AG04450 (cell line): Measurements from ENCODE around the gene JMJD8. TPM values are rescaled to one million over a fixed set of nuclear protein-coding genes. Genes with fewer than 3 reads are reported as not detected.
A peak's percentile ranks its signal among the peaks of the same experiment; 100 is the strongest.

Experiments used
- CTCF ChIA-PET: fragments of 300-600, 350-600 bp; formaldehyde crosslinking; extraction: SDS; loops from one replicate; lab custom pipeline; 2022; ENCODE audit warnings: antibody characterized with exemption, inconsistent platforms; lab: Charles Lee
- POLR2A ChIA-PET: fragments of 350-600 bp; formaldehyde crosslinking; extraction: SDS; loops from one replicate; lab custom pipeline; 2021; ENCODE audit warnings: antibody characterized with exemption, inconsistent platforms; lab: Yijun Ruan, JAX
- DNase-seq: peaks from one replicate; pipeline ENCODE4 v3.0.0-alpha.2; 2011; ENCODE audit warnings: low read depth, low spot score
- H3K27ac ChIP-seq: one replicate; pipeline ENCODE4 v1.5.1; 2012; ENCODE audit warnings: low read depth, low read length, control low read depth
- H3K27me3 ChIP-seq: one replicate; pipeline ENCODE4 v1.6.0; 2012; ENCODE audit warnings: low read length; ENCODE audit not compliant: control insufficient read depth, insufficient read depth
- H3K4me3 ChIP-seq: 2 replicates; pipeline ENCODE4 v1.5.1; 2011; ENCODE audit warnings: mild to moderate bottlenecking, low read depth, low read length, control low read depth
- H3K9me3 ChIP-seq: 2 replicates; pipeline ENCODE4 v1.5.1; 2012; ENCODE audit warnings: low read length; ENCODE audit not compliant: control insufficient read depth, insufficient read depth
- polyA minus RNA-seq: library from RNA; depleted of rRNA, polyadenylated mRNA; stranded (reverse); fragments of >200 nt; gene quantifications from 2 replicates; pipeline ENCODE4 v1.2.3, GENCODE V29; 2011; rRNA and poly(A)+ RNA removed
- polyA plus RNA-seq: library from polyadenylated mRNA; depleted of rRNA; stranded (reverse); fragments of >200 nt; gene quantifications from 2 replicates; pipeline ENCODE4 v1.2.3, GENCODE V29; 2011; rRNA removed
- TF ChIP-seq, protein P1 (sequence below): IDR thresholded peaks from 2 replicates; pipeline ENCODE4 v1.5.1; 2011; ENCODE audit warnings: low read depth, low read length, control low read depth, inconsistent platforms

The JMJD8 gene, protein sequence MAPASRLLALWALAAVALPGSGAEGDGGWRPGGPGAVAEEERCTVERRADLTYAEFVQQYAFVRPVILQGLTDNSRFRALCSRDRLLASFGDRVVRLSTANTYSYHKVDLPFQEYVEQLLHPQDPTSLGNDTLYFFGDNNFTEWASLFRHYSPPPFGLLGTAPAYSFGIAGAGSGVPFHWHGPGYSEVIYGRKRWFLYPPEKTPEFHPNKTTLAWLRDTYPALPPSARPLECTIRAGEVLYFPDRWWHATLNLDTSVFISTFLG
- polyA plus RNA-seq: 33.1 and 51.4 TPM in 2 replicates
- polyA minus RNA-seq: 15.5 and 22.8 TPM in 2 replicates

DNA sequence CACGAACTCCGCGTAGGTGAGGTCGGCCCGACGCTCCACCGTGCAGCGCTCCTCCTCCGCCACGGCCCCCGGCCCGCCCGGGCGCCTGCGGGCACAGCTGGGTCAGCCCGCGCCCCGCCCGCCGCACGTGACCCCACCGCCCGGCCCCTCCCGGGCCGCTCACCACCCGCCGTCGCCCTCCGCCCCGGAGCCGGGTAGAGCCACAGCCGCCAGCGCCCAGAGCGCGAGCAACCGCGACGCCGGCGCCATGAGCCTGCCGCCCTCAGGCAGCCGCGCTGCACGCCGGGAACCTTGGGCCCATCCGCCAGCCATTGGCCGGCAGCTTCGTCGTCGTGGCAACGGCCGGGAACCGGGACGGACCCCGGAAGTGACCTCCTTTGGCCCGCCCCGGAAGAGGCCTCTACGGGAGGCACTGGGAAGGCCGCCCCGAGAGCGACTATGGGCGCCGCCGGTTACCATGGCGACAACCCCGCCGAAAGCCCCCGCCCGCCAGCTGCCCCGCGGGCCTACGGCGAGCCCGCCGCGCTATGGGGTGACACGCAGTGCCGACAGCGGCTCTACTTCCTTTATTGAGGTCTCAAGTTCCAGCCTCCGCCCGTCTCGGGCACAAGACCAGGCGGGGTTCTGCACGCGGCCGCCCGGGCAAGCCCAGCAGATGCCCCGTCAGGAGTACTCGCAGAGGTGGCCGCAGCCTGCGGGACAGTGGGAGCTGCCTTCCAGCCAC lies at the start of gene JMJD8:
Gene JMJD8 (minus strand): TSS at position 264 of the 724 bp plus-strand sequence. CDS start 15 bp downstream, at position 249.
- POLR2A ChIA-PET: interaction anchor here (0.6 to 1.2 kb wide), 3 partner anchors 15 to 112 kb away, joined by 3 read pairs; no protein-coding TSS in a partner anchor
- CTCF ChIA-PET: interaction anchor here (0.6 kb wide), 1 partner anchor 833 kb away, joined by 6 read pairs; no protein-coding TSS in a partner anchor
- peak within 1 kb of the TSS; percentile 52 for H3K27ac ChIP-seq
- peaks cover 16% of the 10 kb centered on the region; the same call in 1 of the 2 replicates for H3K9me3 ChIP-seq
- TF ChIP-seq, protein P1, sequence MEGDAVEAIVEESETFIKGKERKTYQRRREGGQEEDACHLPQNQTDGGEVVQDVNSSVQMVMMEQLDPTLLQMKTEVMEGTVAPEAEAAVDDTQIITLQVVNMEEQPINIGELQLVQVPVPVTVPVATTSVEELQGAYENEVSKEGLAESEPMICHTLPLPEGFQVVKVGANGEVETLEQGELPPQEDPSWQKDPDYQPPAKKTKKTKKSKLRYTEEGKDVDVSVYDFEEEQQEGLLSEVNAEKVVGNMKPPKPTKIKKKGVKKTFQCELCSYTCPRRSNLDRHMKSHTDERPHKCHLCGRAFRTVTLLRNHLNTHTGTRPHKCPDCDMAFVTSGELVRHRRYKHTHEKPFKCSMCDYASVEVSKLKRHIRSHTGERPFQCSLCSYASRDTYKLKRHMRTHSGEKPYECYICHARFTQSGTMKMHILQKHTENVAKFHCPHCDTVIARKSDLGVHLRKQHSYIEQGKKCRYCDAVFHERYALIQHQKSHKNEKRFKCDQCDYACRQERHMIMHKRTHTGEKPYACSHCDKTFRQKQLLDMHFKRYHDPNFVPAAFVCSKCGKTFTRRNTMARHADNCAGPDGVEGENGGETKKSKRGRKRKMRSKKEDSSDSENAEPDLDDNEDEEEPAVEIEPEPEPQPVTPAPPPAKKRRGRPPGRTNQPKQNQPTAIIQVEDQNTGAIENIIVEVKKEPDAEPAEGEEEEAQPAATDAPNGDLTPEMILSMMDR: no peak
- DNase-seq: peak; percentile 75
- no peaks in the 10 kb centered on the region for H3K27me3 ChIP-seq
- H3K4me3 ChIP-seq: peak within 1 kb of the TSS; percentile 70

- Histone ChIP-seq H3K27me3 (no peaks in the 10 kb centered on the region), H3K4me3 (no peak overlapping the region), H3K27ac (no peak overlapping the region), H3K9me3 (no peaks in the 10 kb centered on the region; the same call in 1 of the 2 replicates)
- DNase-seq: no peak
- TF ChIP-seq, protein P1: peak; percentile 47
- POLR2A ChIA-PET: no interaction called here
- CTCF ChIA-PET: interaction anchor here (1.0 kb wide), 1 partner anchor 13 kb away, joined by 3 read pairs; no protein-coding TSS in a partner anchor
Observed at GRCh38 chr16:733382-734207, 49.5 kb upstream of the JMJD8 start.

- Histone ChIP-seq H3K9me3 (no peaks in the 10 kb centered on the region; the same call in 1 of the 2 replicates), H3K27me3 (no peaks in the 10 kb centered on the region), H3K4me3 (no peak overlapping the region), H3K27ac (no peak overlapping the region)
- POLR2A ChIA-PET: no interaction called here
- TF ChIP-seq, protein P1: no peak
- DNase-seq: no peak
- CTCF ChIA-PET: interaction anchor here (1.0 kb wide), 1 partner anchor 14 kb away, joined by 3 read pairs; no protein-coding TSS in a partner anchor
Observed at GRCh38 chr16:732936-733335, 48.8 kb upstream of the JMJD8 start.

DNA sequence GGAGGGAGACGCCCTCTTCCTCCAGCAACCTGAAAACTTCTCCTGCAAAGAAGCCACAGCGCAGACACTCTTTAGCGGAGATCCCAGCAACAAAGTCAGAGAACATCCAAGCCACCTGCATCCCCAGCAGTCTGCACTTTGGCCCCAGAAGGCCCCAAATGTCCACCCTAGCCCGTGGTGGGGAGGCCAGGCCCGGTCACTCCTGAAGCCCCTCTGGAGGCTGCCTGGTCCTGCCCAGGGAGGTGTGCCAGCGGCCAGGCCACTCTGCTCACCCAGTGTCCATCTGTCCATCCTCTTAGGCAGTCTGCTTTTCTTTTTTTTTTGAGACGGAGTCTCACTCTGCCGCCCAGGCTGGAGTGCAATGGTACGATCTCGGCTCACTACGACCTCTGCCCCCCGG lies 48.2 kb upstream of the JMJD8 start:
- CTCF ChIA-PET: no interaction called here
- POLR2A ChIA-PET: no interaction called here
- no peaks in the 10 kb centered on the region for H3K27me3 ChIP-seq
- H3K9me3 ChIP-seq: no peaks in the 10 kb centered on the region; the same call in 1 of the 2 replicates
- TF ChIP-seq, protein P1: no peak
- DNase-seq: no peak
- H3K4me3 ChIP-seq: no peak overlapping the region
- H3K27ac ChIP-seq: no peak overlapping the region
